GM21723 (cell line): Measurements from ENCODE around the gene PNLIPRP2.

Experiments
- ATAC-seq: cut with Tn5 transposase; IDR thresholded peaks from one replicate; pipeline ENCODE4 v1.9.1; 2021; ENCODE audit warnings: mild to moderate bottlenecking, moderate library complexity; ENCODE audit not compliant: unreplicated experiment

PNLIPRP2 gene

GRCh38 chr10:116620423-116621400, at the start of gene PNLIPRP2:
Gene PNLIPRP2 (plus strand): TSS chr10:116620953.
- ATAC-seq: no peak

DNA sequence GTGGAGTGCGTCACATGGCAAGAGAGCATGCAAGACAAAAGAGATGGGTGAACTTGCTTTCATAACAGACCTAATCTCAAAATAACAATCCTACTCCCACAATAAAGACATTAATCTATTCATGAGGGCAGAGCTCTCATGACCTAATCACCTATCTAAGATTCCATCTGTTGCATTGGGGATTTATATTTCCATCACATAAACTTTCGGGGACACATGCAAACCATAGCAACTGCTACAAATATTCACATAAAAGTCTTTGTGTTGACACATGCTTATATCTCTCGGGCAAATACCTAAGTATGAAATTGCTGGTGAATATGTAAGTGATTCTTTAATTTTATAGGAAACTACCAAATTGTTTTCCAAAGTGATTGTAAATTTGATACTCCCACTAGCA, 46.0 kb upstream of the PNLIPRP2 start:
- no peak for ATAC-seq

- ATAC-seq: no peak
Observed at GRCh38 chr10:116587878-116588591, 32.7 kb upstream of the PNLIPRP2 start.

DNA sequence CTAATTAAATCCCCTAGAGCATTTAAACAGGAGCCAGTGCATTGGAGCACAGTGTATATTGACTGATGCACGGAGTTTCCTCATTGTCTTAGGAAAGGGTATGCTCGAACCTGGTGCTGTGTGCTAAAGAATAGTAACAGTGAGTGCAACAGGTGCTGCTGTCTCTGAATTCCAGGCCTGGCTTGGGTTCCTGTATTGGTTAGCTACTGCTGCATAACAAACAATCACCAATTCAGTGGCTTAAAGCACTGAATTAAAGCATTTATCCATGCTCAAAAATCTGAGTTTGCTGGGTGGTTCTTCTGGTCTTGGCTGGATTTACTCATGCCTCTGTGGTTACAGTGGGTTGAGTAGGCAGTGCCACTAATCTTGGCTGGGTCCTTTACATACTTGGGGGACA, 31.8 kb upstream of the PNLIPRP2 start:
- no peak for ATAC-seq

DNA sequence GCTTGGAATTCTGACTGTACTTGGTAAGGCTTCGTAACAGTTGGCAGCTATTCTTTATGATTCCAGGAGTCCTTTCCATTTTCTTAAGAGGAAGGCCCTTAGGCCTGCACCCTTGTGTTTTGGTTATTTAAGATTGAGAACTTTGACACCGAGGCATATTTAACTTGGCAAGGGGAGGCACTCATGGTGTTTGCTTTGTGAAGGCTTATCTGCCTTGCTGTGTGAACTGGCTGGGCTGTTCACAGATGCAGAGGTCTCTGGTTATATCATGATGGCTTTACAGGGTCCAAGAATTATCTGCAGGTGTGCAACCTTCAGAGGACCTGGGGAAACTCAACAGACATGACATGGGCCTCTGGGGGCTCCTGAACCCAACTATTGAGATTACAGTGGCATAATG, 30.8 kb upstream of the PNLIPRP2 start:
- no peak for ATAC-seq

GRCh38 chr10:116590590-116591444, 29.9 kb upstream of the PNLIPRP2 start, which contains the start of gene PNLIPRP1:
Gene PNLIPRP1 (plus strand): TSS chr10:116590959. CDS start chr10:116591130, 171 bp downstream.
- ATAC-seq: no peak

DNA sequence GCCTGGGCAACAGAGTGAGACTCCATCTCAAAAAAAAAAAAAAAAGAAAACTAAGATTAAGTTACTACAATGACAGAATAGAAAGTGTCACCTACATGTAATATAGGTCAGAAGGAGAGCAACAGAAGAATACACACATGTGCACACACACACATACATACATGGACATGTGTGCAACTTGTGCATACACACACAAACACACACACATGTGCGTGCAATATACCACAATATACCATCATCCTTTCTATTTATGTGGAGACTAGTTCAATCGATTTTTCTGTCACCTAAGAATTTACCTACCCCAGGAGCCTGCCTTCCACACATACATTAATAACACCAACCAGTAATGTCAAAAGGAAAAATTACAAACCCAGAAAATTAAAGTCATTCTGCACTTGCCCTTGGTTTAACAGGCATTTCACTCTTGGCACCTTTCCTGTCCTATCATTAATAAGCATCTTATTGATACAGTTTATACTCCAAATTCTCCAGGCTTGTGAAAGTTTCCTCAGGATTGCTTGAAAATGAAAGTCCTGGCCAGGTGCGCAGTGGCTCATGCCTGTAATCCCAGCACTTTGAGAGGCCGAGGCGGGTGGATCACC, 27.5 kb upstream of the PNLIPRP2 start:
- ATAC-seq: no peak

- ATAC-seq: no peak
Observed at GRCh38 chr10:116594525-116595035, 26.2 kb upstream of the PNLIPRP2 start.

DNA sequence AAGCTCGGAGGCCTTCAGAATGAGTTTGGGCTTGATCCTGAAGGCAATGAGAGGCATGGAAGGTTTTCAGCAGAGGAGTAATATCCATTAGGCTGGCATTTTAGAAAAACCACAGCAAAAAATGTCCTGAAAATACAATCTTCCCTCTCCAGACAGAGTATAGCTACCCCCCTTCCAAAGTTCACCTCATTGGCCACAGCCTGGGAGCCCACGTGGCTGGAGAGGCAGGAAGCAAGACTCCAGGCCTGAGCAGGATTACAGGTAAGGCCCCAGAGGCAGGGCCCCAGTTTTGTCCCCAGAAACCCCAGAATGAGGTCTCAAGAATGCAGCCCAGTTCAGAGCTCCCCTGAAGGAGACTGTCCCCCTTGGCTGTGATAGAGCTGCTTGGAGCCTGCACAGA, 24.7 kb upstream of the PNLIPRP2 start:
- no peak for ATAC-seq

GRCh38 chr10:116597543-116597942, 23.2 kb upstream of the PNLIPRP2 start:
- no peak for ATAC-seq

DNA sequence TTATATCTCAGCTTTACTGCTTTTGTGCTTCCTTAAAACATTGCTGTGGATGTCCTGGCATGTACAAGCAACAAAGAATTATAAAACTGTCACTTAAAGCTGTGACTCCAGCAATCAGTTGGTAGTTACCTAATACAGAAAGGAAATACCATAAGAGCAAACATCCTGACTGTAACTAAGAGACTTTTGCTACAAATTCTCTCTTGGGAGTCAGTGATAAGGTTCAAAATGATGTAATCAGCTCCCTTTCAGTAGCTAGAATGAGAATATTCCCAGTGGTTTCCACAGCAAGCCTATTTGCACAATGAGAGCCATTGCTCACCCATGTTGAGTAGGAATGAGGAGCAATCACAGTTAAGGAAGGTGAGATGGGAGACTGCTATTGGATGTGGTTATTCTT, 22.4 kb upstream of the PNLIPRP2 start:
- ATAC-seq: no peak

- no peak for ATAC-seq
Observed at GRCh38 chr10:116599991-116600390, 20.8 kb upstream of the PNLIPRP2 start.

DNA sequence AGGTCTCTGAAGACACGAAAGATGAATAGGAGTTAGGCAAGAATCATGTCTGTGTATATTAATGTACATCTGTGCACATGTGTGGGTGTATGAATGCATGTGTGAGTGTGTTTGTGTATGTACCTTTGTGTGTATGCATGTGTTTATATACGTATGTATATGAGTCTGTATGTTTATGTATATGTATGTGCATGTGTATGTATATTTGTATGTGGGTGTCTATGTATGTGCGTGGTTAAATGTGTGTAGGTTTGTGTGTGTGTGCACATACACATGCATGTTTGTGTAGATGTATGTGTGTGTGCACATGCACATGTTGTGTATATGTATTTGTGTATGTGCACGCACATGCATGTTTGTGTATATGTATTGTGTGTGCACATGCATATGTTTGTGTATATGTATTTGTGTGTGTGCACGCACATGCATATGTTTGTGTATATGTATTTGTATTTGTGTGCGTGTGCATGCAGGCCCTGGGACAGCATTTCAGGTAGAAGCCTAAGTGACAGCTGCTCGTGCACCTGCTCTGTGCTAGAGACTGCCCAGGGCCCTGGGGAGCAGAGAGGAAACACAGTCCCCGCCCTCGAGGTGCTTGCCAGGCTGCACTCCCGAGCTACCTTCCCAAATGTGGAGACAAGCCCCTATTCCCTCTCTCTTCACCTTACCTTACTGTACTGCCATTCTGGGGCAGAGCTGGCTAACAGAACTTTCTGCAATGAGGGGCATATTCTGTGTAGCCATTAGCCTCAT, 17.9 kb upstream of the PNLIPRP2 start:
- no peak for ATAC-seq

DNA sequence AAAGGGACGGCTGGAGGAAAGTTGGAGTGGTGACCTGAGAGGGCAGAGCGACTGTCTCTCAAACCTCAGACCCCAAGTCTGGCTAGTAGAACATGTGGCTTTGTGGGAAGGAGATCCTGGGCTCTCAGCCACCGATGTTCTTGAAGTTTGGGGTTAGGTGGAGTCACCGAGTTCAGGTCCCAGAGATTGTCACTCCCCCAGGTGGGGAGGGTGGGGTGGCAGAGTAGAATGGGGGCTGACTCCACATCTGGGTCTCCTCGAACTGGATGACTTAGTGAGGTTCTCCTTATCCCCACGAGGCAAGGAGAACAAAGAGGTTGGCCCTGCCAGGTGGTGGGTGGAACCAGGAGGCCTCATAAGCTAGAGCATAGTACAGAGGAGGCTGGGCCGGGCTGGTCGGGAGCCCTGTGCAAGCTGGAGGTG, 14.7 kb upstream of the PNLIPRP2 start:
- no peak for ATAC-seq

DNA sequence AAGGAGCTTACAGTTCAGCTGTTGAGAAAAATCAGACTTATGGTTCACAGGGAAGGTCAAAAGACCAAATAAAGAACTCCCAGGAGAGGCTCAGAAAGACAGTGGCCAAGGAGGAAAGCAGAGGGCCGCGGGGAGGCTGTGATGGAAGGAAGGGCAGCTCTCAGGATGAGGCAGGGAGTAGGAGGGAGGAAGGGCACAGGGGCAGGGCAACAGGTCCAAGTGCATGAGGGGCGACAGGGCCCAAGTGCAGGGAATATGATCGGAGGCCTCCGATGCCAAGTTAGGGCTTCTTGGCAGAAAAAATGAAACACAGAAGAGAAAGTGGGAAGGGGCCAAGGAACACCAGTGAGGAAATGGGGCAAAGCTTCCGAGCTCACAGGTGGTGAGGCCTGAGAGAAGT, 13.4 kb upstream of the PNLIPRP2 start:
- ATAC-seq: no peak

DNA sequence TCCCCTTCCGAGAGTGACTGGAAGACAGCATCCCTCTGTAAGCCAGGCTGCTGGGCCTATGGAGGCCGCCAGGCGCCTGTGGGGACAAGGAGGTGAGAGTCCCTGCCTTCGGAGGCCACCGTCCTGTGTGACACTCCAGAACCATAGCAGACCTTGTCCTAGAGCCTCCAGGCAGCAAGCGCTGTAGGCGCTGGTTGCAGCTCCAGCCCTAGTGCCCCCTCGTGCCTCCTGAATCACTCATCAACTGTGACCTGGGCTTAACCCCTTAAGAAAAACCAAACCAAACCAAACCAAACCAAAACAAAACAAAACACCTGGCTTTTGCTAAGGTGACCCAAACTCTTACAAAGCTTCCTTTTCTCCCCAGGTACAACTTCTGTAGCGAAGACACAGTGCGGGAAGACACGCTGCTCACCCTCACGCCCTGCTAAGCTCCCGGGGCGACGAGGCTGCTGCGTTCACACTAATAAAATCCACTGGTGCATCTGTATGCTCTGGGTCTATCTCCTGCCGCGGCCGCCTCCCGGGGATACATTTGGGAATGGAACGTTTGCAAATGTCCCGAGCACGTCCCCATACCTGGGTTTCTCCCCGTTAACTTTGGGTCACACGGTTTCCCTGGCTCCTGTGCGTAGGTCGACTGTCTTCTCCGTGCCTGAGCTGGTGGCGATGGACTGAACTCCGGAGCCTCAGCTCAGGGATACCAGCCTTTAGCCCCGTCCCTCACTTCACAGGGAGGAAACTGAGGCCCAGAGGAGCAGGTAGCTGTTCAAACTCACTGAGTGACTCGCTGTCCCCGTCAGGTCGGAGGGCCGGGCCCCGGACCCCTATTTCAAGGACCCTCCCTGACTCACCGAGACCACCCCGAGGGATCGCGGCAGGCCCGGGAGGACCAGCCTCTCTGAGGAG, 11.8 kb upstream of the PNLIPRP2 start:
- no peak for ATAC-seq

DNA sequence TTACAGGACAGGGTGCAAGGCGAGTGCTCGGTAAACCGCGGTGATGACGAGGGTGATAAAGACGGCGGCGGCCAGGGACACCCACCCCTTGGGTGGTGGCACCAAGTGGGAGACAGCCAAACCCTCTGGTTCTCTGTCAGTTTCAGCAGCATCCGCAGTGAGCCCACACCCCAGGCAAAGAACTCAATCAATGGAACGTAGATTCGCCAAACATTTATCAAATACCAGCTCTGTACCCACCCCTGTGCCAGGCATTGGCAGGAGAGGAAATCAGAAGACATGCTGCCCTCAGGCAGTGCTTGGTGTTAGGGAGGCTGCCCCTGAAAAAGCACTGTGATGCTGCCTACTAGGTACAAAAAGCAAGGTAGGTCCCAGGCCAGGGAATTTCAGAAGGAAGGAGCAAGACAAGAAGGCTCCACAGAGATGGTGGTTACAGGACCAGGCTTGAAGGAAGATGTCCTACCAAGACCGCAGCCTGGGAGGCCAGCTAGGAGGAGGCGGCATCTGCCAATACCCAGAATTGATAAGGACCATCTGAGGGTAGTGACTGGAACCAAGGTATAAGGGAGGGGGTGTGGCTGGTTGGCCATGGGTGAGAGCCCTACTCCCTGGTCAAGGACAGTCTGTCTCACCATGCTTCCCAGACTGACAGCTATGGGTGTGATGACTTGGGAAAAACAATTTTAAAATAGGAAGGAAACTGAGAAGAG, 10.2 kb upstream of the PNLIPRP2 start:
- no peak for ATAC-seq

GRCh38 chr10:116611153-116611545, 9.6 kb upstream of the PNLIPRP2 start:
- no peak for ATAC-seq
